ENCODE data around the gene STAB1.
A peak's percentile ranks its signal among the peaks of the same experiment; 100 is the strongest.
"Not testable (repeated sequence)": the region's sequence is repeated elsewhere in the genome, so short reads cannot be mapped to it uniquely, and the experiment has no call there.

The STAB1 gene

GRCh38 chr3:52523386-52524257 lies 28.5 kb downstream of the STAB1 start:
- no peak for DNase-seq (ENCODE audit: low read depth in 2 of 3, low spot score in 1 of 3)

GRCh38 chr3:52524258-52524751 lies 29.2 kb downstream of the STAB1 start:
- no peak for DNase-seq (ENCODE audit: low read depth in 2 of 3, low spot score in 1 of 3)

- DNase-seq (ENCODE audit: low read depth in 2 of 3, low spot score in 1 of 3) = no peak
These were observed 29.9 kb downstream of the STAB1 start for GRCh38 chr3:52524752-52525679.

- DNase-seq (ENCODE audit: low read depth in 2 of 3, low spot score in 1 of 3) = no peak
These were observed 30.8 kb downstream of the STAB1 start for GRCh38 chr3:52525680-52526561.

- not testable (repeated sequence) for DNase-seq (ENCODE audit: low read depth in 2 of 3, low spot score in 1 of 3)
These were observed 31.5 kb downstream of the STAB1 start for GRCh38 chr3:52526671-52527038.

GRCh38 chr3:52527039-52527731 lies 32.0 kb downstream of the STAB1 start:
- DNase-seq (ENCODE audit: low read depth in 2 of 3, low spot score in 1 of 3) = no peak

- no peak for DNase-seq (ENCODE audit: low read depth in 2 of 3, low spot score in 1 of 3)
These were observed 32.8 kb downstream of the STAB1 start for GRCh38 chr3:52527732-52528585.

GRCh38 chr3:52528586-52529375 lies 33.6 kb downstream of the STAB1 start:
- DNase-seq (ENCODE audit: low read depth in 2 of 3, low spot score in 1 of 3) = no peak

- DNase-seq (ENCODE audit: low read depth in 2 of 3, low spot score in 1 of 3) = no peak
These were observed 34.5 kb downstream of the STAB1 start for GRCh38 chr3:52529376-52530333.

GRCh38 chr3:52530918-52531826 lies 36.0 kb downstream of the STAB1 start:
- no peak for DNase-seq (ENCODE audit: low read depth in 2 of 3, low spot score in 1 of 3)

- no peak for DNase-seq (ENCODE audit: low read depth in 2 of 3, low spot score in 1 of 3)
These were observed 36.9 kb downstream of the STAB1 start for GRCh38 chr3:52531860-52532516.

GRCh38 chr3:52532517-52532837 lies 37.3 kb downstream of the STAB1 start:
- no peak for DNase-seq (ENCODE audit: low read depth in 2 of 3, low spot score in 1 of 3)

GRCh38 chr3:52532838-52533622 lies 37.9 kb downstream of the STAB1 start:
- no peak for DNase-seq (ENCODE audit: low read depth in 2 of 3, low spot score in 1 of 3)

- DNase-seq (ENCODE audit: low read depth in 2 of 3, low spot score in 1 of 3) = peak in 2 of 3 donors; percentile 32 to 64
These were observed 38.6 kb downstream of the STAB1 start, which contains the start of gene NT5DC2 for GRCh38 chr3:52533623-52534280. Gene NT5DC2, minus strand, starts transcription at chr3:52533857. Its CDS starts 120 bp downstream, at chr3:52533737.
